Measurements from ENCODE around the gene MPC1L.

- TF ChIP-seq POLR2A (IDR thresholded peaks at IDR 0.05; ENCODE audit: low read depth, low read length) (no peak), FOS (IDR thresholded peaks at IDR 0.05; ENCODE audit: low read depth, low read length) (no peak), MXI1 (IDR thresholded peaks at IDR 0.05; ENCODE audit: borderline replicate concordance, low read depth, low read length) (no peak), USF2 (IDR thresholded peaks at IDR 0.05; ENCODE audit: low read depth, low read length) (no peak), RAD21 (IDR thresholded peaks at IDR 0.05; ENCODE audit: low read length) (no peak), SMC3 (IDR thresholded peaks at IDR 0.05; ENCODE audit: low read depth, low read length) (no peak), MAFK (IDR thresholded peaks at IDR 0.05; ENCODE audit: low read depth, low read length) (no peak), MAZ (IDR thresholded peaks at IDR 0.05; ENCODE audit: borderline replicate concordance, low read depth, low read length) (no peak), NFE2L2 (IDR thresholded peaks at IDR 0.05; ENCODE audit: low read depth, low read length) (no peak)
- TF ChIP-seq, protein P1, sequence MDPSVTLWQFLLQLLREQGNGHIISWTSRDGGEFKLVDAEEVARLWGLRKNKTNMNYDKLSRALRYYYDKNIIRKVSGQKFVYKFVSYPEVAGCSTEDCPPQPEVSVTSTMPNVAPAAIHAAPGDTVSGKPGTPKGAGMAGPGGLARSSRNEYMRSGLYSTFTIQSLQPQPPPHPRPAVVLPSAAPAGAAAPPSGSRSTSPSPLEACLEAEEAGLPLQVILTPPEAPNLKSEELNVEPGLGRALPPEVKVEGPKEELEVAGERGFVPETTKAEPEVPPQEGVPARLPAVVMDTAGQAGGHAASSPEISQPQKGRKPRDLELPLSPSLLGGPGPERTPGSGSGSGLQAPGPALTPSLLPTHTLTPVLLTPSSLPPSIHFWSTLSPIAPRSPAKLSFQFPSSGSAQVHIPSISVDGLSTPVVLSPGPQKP (IDR thresholded peaks at IDR 0.05; ENCODE audit: borderline replicate concordance, low read depth, low read length) = no peak
- TF ChIP-seq, protein P2, sequence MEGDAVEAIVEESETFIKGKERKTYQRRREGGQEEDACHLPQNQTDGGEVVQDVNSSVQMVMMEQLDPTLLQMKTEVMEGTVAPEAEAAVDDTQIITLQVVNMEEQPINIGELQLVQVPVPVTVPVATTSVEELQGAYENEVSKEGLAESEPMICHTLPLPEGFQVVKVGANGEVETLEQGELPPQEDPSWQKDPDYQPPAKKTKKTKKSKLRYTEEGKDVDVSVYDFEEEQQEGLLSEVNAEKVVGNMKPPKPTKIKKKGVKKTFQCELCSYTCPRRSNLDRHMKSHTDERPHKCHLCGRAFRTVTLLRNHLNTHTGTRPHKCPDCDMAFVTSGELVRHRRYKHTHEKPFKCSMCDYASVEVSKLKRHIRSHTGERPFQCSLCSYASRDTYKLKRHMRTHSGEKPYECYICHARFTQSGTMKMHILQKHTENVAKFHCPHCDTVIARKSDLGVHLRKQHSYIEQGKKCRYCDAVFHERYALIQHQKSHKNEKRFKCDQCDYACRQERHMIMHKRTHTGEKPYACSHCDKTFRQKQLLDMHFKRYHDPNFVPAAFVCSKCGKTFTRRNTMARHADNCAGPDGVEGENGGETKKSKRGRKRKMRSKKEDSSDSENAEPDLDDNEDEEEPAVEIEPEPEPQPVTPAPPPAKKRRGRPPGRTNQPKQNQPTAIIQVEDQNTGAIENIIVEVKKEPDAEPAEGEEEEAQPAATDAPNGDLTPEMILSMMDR (conservative IDR thresholded peaks at IDR 0.05; ENCODE audit: low read depth, low read length) = no peak
Measured at GRCh38 chrX:40578039-40578695, 45.1 kb upstream of the MPC1L start.

Measured in IMR-90 (cell line).